GM23248 (cell line): ENCODE measurements around the gene TSEN2. TPM values are rescaled to one million over a fixed set of nuclear protein-coding genes. Genes with fewer than 3 reads are reported as not detected.

Experiments used
- DNase-seq: peaks from one replicate; pipeline ENCODE4 v3.0.0-alpha.2; 2015
- H2AFZ ChIP-seq: fragments of 200-600 bp; sonication (generic); 2 replicates; pipeline ENCODE4 v1.6.1; 2016; ENCODE audit warnings: antibody characterized with exemption
- H3F3A ChIP-seq: fragments of 200-600 bp; sonication (generic); 2 replicates; pipeline ENCODE4 v1.6.1; 2016; ENCODE audit warnings: mild to moderate bottlenecking, antibody characterized with exemption, mixed run types; ENCODE audit not compliant: insufficient read depth
- H3K27ac ChIP-seq: fragments of 200-600 bp; sonication (generic); 2 replicates; pipeline ENCODE4 v1.5.1; 2016; ENCODE audit warnings: mild to moderate bottlenecking
- H3K27me3 ChIP-seq: fragments of 200-600 bp; sonication (generic); replicated peaks from 2 replicates; pipeline ENCODE4 v1.6.1; 2016; ENCODE audit warnings: mild to moderate bottlenecking; ENCODE audit not compliant: insufficient read depth
- H3K36me3 ChIP-seq: fragments of 200-600 bp; sonication (generic); 2 replicates; pipeline ENCODE4 v1.6.1; 2016; ENCODE audit warnings: low read depth, mild to moderate bottlenecking
- H3K4me1 ChIP-seq: fragments of 200-600 bp; sonication (generic); 2 replicates; pipeline ENCODE4 v1.6.1; 2016; ENCODE audit warnings: mild to moderate bottlenecking; ENCODE audit not compliant: insufficient read depth
- H3K4me2 ChIP-seq: fragments of 200-600 bp; sonication (generic); one replicate; pipeline ENCODE4 v1.6.1; 2016; ENCODE audit warnings: mild to moderate bottlenecking; ENCODE audit not compliant: unreplicated experiment
- H3K4me3 ChIP-seq: fragments of 200-600 bp; sonication (generic); 2 replicates; pipeline ENCODE4 v1.5.1; 2016; ENCODE audit warnings: mild to moderate bottlenecking
- H3K79me2 ChIP-seq: fragments of 200-600 bp; sonication (generic); 2 replicates; pipeline ENCODE4 v1.6.1; 2016; ENCODE audit warnings: mild to moderate bottlenecking; ENCODE audit not compliant: insufficient read depth
- H3K9ac ChIP-seq: fragments of 200-600 bp; sonication (generic); 2 replicates; pipeline ENCODE4 v1.6.1; 2016; ENCODE audit warnings: mild to moderate bottlenecking
- H3K9me2 ChIP-seq: fragments of 200-600 bp; sonication (generic); 2 replicates; pipeline ENCODE4 v1.6.1; 2016; ENCODE audit warnings: mixed run types, mild to moderate bottlenecking, moderate library complexity; ENCODE audit not compliant: insufficient read depth
- H3K9me3 ChIP-seq: fragments of 200-600 bp; sonication (generic); one replicate; pipeline ENCODE4 v1.6.1; 2017; ENCODE audit warnings: low read depth
- H4K20me1 ChIP-seq: fragments of 200-600 bp; sonication (generic); 2 replicates; pipeline ENCODE4 v1.6.0; 2016; ENCODE audit not compliant: insufficient read depth
- EZH2 ChIP-seq: fragments of 200-600 bp; sonication (generic); IDR thresholded peaks from 2 replicates; pipeline ENCODE4 v1.6.1; 2018; ENCODE audit warnings: antibody characterized with exemption, mild to moderate bottlenecking; ENCODE audit not compliant: insufficient read depth, poor library complexity, severe bottlenecking
- EZH2phosphoT487 ChIP-seq: fragments of 200-600 bp; sonication (generic); IDR thresholded peaks from 2 replicates; pipeline ENCODE4 v1.6.1; 2018; ENCODE audit warnings: antibody characterized with exemption, moderate library complexity, mild to moderate bottlenecking, low read depth; ENCODE audit not compliant: insufficient read depth
- WGBS, 2 experiments: methylation state at CpG; one replicate each; pipeline ENCODE4 v1.1.6; 2015 to 2017; ENCODE audit warnings: low lambda C conversion rate in 2 of 2, low coverage in 1 of 2; ENCODE audit errors: missing lambda C conversion rate in 2 of 2; 5-methylcytosine and 5-hydroxymethylcytosine counted together
- in situ Hi-C: fragments of 300-500 bp; cut with MboI; formaldehyde crosslinking; loops from 2 replicates; pipeline ENCODE4 v1.15.0; 2020
- polyA plus RNA-seq: library from polyadenylated mRNA; unstranded; fragments of >200 nt; fragmentation: Nextera tagmentation; extraction: Ambion mirVana; gene quantifications from 2 replicates; pipeline ENCODE4 v1.2.1, GENCODE V29; 2016
- total RNA-seq: library from RNA; depleted of rRNA; stranded (reverse); fragments of >200 nt; shearing (Covaris generic); gene quantifications from 2 replicates; pipeline ENCODE4 v1.2.3, GENCODE V29; 2014

The TSEN2 gene
- total and polyA plus RNA-seq, 2 experiments from 2014 or later = 9.6 to 13.6 TPM

DNA sequence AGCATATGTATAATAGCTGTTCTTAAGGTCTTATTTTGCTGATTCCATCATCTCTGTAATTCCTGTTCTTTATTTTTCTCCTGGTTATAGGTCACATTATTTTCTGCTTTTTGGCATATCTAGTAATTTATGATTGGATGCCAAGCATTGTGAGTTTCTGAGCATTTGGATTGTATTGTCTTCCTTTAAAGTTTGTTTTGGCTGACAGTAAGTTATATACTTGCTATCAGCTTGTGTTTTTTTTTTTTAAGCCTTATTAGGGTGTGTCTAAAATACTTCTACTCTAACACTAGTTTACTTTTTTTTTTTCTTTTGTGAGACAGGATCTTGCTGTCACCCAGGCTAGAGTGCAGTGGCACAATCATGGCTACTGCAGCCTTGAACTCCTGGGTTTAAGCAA lies 82.7 kb downstream of the TSEN2 start:
- in situ Hi-C loops = no loop called here
- no peak for TF ChIP-seq EZH2phosphoT487
- TF ChIP-seq EZH2 = no peak
- Histone ChIP-seq H3K9ac (no peak overlapping the region), H3K9me2 (no peaks in the 10 kb centered on the region), H3F3A (no peaks in the 10 kb centered on the region), H3K36me3 (peaks cover 28% of the 10 kb centered on the region; the same call in 1 of the 2 replicates), H3K4me1 (peaks cover 7% of the 10 kb centered on the region; the same call in 1 of the 2 replicates), H3K27ac (no peak overlapping the region), H4K20me1 (0 out of 2 replicates have a peak, but pooled peaks cover 4% of the 10 kb centered on the region), H3K9me3 (no peaks in the 10 kb centered on the region), H3K27me3 (no peaks in the 10 kb centered on the region), H3K4me2 (no peak overlapping the region), H3K79me2 (peaks cover 98% of the 10 kb centered on the region), H3K4me3 (no peak overlapping the region), H2AFZ (no peak overlapping the region)
- no peak for DNase-seq

DNA sequence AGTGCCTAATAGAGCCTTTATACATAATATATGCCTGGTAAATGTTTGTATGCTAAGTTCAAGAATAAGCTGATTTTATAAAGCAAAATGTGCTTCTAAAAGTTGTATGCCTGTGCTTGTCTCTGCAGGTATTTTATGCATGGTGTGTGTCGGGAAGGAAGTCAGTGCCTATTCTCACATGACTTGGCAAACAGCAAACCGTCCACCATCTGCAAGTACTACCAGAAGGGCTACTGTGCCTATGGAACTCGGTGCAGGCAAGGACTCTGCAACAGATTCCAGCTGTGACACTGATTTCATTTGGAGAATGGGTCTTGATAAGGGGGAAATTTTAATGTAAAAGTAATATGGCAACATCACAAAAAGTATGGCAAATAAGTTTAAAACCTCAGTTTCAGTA lies 84.5 kb downstream of the TSEN2 start:
- no peak overlapping the region for H3K4me2 ChIP-seq
- no peak for TF ChIP-seq EZH2phosphoT487
- no peak for TF ChIP-seq EZH2
- 78 to 82% methylated on average over 3 of the region's 3 CpGs for WGBS, 2 experiments
- 0 out of 2 replicates have a peak, but pooled peaks cover 4% of the 10 kb centered on the region for H4K20me1 ChIP-seq
- H3F3A ChIP-seq = 0 out of 2 replicates have a peak, but pooled peaks cover 4% of the 10 kb centered on the region
- H3K4me1 ChIP-seq = 0 out of 2 replicates have a peak, but pooled peaks cover 3% of the 10 kb centered on the region
- no peak overlapping the region for H3K9ac ChIP-seq
- no peak overlapping the region for H3K27ac ChIP-seq
- no peak overlapping the region for H3K4me3 ChIP-seq
- no peak for DNase-seq
- H3K79me2 ChIP-seq = peaks cover 88% of the 10 kb centered on the region
- in situ Hi-C loops = no loop called here
- no peak overlapping the region for H2AFZ ChIP-seq
- H3K36me3 ChIP-seq = peaks cover 43% of the 10 kb centered on the region; the same call in 1 of the 2 replicates
- H3K9me3 ChIP-seq = no peaks in the 10 kb centered on the region
- H3K9me2 ChIP-seq = no peaks in the 10 kb centered on the region
- no peaks in the 10 kb centered on the region for H3K27me3 ChIP-seq

DNA sequence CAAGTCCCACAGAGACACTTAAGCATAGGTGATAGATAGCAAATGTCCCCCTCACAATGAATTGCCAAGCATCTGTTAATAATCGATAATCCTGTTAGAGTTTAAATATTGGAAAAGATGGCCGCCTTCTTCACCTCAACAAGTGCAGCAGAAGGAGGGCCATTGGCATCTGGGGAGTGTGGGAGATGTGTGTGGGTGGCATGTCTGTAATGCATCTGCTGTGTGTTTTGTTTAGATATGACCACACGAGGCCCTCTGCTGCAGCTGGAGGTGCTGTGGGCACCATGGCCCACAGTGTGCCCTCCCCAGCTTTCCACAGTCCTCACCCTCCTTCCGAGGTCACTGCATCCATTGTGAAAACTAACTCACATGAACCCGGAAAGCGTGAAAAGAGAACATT lies 85.6 kb downstream of the TSEN2 start:
- TF ChIP-seq EZH2 (no peak), EZH2phosphoT487 (no peak)
- 82 to 88% methylated on average over 6 of the region's 6 CpGs for WGBS, 2 experiments
- in situ Hi-C loops = no loop called here

GRCh38 chr3:12571986-12572385 lies 87.7 kb downstream of the TSEN2 start:
- H3K4me2 ChIP-seq = no peak overlapping the region
- peaks cover 47% of the 10 kb centered on the region; the same call in 1 of the 2 replicates for H3K36me3 ChIP-seq
- WGBS, 2 experiments = 91 to 94% methylated on average over 11 of the region's 11 CpGs
- TF ChIP-seq EZH2phosphoT487 (no peak), EZH2 (no peak)
- H3K9me2 ChIP-seq = no peaks in the 10 kb centered on the region
- no peaks in the 10 kb centered on the region for H4K20me1 ChIP-seq
- peaks cover 27% of the 10 kb centered on the region for H3F3A ChIP-seq
- DNase-seq = no peak
- no peak overlapping the region for H3K9ac ChIP-seq
- no peak overlapping the region for H2AFZ ChIP-seq
- no peak overlapping the region for H3K27ac ChIP-seq
- H3K79me2 ChIP-seq = peaks cover 56% of the 10 kb centered on the region
- in situ Hi-C loops = no loop called here
- H3K4me1 ChIP-seq = peaks cover 21% of the 10 kb centered on the region
- no peak overlapping the region for H3K4me3 ChIP-seq
- no peaks in the 10 kb centered on the region for H3K27me3 ChIP-seq
- no peaks in the 10 kb centered on the region for H3K9me3 ChIP-seq

More for the DNA sequence above, 85.6 kb downstream of the TSEN2 start:
- no peaks in the 10 kb centered on the region for H3K27me3 ChIP-seq
- H2AFZ ChIP-seq = no peak overlapping the region
- DNase-seq = no peak
- H3K9me3 ChIP-seq = no peaks in the 10 kb centered on the region
- no peak overlapping the region for H3K4me3 ChIP-seq
- H3K4me2 ChIP-seq = no peak overlapping the region
- no peaks in the 10 kb centered on the region for H3K9me2 ChIP-seq
- peaks cover 46% of the 10 kb centered on the region; the same call in 1 of the 2 replicates for H3K36me3 ChIP-seq
- H3K27ac ChIP-seq = no peak overlapping the region
- H3K9ac ChIP-seq = no peak overlapping the region
- H3F3A ChIP-seq = peaks cover 10% of the 10 kb centered on the region
- peaks cover 77% of the 10 kb centered on the region for H3K79me2 ChIP-seq
- 0 out of 2 replicates have a peak, but pooled peaks cover 4% of the 10 kb centered on the region for H4K20me1 ChIP-seq
- 0 out of 2 replicates have a peak, but pooled peaks cover 7% of the 10 kb centered on the region for H3K4me1 ChIP-seq
